HG03139 (cell line): ENCODE measurements around the gene NRF1.
"Not testable (repeated sequence)": the region's sequence is repeated elsewhere in the genome, so short reads cannot be mapped to it uniquely, and the experiment has no call there.

Experiments
- ATAC-seq: cut with Tn5 transposase; IDR thresholded peaks from one replicate; pipeline ENCODE4 v1.9.1; 2021; ENCODE audit not compliant: unreplicated experiment

Gene NRF1

DNA sequence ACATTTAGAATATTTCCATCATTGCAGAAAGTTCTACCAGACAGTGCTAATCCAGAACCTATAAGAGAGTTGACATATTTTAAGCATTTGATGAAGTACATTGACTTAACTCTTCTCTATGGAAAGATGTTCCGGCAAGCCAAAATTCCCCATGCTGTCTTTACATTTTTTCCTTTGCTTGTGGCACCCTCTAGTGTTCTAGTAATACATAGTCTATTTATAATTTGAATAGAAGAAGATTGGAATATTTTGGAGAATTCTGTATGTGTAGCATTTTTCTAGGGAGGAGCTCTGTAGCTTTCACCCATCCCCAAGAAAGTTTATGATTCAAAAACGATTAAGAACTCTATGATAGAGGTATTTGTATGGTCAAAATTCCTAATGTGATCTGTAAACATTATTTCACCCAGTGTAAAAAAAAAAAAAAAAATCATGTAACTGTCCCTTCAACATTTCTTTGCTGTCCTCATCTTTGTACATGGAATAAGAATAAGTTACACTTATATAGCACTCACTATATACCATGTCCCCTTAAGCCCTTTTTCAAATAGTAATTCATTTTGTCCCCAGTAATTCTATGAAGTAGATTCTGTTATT lies 33.2 kb downstream of the NRF1 start:
- ATAC-seq, result no peak

DNA sequence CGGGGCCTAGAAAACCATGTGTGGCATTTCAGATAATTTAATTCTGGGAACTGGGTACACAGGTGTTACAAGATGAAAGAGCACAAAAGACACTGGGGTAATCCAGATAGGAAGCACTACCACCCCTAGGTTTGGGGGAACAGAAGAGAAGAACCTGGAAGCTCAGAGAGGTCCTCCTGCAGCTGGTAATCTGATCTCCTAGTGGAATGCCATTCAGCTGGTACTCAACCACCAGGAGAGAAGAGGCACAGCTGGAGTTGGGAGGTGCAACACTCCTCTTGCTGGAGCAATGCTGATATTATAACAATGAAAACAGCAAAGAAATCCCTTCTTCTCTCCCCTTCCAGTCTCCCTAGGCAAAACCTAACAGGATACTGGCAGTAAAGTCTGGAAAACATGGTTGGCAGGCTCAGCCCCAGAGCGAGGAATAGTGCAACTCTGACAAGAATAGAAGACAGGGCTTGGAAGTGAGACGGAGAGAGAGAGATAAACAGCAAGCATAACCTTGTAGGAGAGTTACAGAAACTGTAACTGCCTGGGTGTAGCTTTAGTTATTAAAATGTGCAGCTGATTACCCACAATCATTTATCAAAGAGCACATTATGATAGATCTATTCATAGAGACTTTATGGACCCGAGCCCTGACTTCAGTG lies 35.0 kb downstream of the NRF1 start:
- ATAC-seq, result no peak

DNA sequence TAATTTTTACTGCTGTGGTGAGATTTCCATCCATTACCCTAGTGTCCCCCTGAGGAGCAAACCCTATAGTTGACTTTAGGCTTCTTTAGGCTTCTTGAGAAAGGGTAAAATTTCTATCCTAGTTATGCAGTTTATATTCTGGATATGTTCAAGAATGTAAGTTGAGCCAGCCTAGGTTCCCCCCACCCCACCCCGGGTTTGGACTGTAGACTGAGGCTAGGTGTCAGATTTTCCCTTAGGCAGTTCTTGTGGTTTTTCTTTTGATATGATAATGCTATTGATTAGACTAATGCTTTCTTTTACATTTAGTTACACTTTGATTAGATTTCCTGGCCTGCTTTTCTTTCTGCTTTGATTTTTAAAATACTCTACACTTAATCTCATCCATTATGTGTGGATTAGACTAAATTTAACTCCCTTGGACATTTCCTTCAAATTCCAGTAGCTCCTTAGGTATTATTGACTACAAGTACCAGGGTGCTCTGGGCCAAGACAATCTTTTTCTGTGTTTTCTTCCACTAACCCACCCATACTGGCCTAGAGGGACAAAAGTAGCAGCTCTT lies 37.7 kb downstream of the NRF1 start:
- no peak for ATAC-seq

DNA sequence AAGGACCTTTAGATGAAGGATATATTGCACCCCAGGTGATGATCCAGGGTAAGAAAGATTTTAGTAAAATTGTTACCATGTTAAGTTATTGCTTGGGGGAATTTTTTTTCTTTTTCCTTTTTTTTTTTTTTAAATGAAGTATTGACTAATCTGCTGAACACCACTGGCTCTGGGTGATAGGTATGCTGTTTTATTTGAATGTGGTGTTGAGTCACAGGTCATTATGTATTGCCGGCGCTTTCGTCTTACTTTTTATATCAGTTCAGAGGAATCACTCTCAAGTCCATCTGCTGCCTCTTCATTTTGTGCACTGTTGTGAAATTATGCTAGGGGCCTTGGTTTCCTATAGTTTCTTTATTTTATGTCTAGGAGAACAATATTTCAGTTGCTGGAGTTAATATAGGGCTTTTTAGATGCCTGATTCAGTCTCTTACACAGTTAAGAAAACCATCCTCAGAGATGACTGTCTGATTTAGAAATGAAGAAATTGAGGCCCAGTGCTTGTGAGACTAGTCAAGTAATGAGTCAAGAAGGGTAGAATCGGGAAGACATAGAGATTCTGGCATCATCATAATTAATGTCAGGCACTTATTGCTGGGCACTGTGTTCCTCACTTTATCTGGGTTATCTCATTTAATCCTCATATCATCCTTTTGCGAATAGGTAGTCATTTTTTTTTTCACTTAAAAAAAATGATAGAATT lies 38.7 kb downstream of the NRF1 start:
- ATAC-seq, result no peak

DNA sequence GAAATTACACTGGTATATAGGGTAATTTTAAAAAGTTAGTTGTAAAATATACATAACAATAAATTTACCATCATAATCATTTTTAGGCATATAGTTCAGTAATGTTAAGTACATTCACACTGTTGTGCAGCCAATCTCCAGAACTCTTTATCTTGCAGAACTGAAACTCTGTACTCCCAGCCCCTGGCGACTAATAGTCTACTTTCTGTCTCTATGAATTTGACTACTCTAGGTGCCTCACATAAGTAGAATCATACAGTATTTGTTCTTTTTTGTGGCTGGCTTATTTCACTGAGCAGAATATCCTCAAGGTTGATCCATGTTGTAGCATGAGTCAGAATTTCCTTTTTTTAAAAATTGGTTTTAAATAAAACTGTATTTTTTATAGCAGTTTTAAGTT lies 41.4 kb downstream of the NRF1 start:
- ATAC-seq, result no peak

DNA sequence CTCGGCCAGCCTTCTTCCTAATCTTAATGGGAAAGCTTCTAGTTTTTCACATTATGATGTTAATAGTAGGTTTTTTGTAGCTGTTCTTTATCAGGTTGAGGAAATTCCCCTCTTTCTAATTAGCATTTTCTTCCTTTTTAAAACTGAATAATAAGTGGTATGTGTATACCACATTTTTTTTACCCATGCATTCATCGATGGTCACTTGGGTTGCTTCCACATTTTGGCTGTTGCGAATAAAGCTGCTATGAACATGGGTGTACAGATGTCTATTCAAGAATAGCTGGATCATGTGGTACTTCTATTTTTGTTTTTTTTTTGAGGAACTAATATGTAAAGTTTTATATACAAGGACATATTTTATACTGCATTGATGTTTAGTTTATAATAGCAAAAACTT lies 44.3 kb downstream of the NRF1 start:
- ATAC-seq, result no peak

DNA sequence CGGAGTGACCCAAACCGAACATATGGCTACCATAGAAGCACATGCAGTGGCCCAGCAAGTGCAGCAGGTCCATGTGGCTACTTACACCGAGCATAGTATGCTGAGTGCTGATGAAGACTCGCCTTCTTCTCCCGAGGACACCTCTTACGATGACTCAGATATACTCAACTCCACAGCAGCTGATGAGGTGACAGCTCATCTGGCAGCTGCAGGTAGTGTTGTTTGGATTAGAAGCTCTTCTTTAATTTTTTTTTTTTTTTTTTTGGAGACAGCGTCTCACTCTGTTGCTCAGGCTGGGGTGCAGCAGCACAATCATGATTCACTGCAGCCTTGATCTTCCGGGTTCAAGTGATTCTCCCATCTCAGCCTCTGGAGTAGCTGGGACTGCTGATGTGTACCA lies 45.8 kb downstream of the NRF1 start:
- ATAC-seq, result no peak

DNA sequence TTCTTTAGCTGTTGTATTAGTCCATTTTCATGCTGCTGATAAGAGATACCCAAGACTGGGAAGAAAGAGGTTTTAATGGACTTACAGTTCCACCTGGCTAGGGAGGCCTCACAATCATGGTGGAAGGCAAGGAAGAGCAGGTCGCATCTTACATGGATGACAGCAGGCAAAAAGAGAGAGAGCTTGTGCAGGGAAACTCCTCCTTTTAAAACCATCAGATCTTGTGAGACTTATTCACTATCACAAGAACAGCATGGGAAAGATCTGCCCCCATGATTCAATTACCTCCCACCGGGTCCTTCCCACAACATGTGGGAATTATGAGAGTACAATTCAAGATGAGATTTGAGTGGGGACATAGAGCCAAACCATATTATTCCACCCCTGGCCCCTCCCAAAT lies 48.4 kb downstream of the NRF1 start:
- ATAC-seq, result not testable (repeated sequence)

DNA sequence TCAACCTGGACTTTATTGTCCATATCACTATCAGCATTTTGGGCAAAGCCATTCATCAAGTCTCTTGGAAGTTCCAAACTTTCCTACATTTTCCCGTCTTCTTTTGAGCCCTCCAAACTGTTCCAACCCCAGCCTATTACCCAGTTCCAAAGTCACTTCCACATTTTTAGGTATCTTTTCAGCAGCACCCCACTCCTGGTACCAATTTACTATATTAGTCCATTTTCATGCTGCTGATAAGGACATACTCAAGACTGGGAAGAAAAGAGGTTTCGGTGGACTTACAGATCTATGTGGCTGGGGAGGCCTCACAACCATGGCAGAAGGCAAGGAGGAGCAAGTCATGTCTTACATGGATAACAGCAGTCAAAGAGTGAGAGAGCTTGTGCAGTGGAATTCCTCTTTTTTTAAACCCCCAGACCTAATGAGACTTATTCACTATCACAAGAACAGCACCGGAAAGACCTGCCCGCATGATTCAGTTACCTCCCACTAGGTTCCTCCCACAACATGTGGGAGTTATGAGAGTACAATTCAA lies 50.2 kb downstream of the NRF1 start:
- no peak for ATAC-seq

DNA sequence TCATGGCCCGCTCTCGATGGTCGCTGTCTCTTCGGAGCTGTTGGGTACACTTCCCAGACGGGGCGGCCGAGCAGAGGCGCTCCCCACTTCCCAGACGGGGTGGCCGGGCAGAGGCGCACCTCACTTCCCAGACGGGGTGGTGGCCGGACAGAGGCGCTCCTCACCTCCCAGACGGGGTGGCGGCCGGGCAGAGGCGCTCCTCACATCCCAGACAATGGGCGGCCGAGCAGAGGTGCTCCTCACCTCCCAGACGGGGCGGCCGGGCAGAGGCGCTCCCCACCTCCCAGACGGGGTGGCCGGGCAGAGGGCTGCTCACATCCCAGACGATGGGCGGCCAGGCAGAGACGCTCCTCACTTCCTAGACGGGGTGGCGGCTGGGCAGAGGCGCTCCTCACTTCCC lies 51.7 kb downstream of the NRF1 start:
- not testable (repeated sequence) for ATAC-seq

DNA sequence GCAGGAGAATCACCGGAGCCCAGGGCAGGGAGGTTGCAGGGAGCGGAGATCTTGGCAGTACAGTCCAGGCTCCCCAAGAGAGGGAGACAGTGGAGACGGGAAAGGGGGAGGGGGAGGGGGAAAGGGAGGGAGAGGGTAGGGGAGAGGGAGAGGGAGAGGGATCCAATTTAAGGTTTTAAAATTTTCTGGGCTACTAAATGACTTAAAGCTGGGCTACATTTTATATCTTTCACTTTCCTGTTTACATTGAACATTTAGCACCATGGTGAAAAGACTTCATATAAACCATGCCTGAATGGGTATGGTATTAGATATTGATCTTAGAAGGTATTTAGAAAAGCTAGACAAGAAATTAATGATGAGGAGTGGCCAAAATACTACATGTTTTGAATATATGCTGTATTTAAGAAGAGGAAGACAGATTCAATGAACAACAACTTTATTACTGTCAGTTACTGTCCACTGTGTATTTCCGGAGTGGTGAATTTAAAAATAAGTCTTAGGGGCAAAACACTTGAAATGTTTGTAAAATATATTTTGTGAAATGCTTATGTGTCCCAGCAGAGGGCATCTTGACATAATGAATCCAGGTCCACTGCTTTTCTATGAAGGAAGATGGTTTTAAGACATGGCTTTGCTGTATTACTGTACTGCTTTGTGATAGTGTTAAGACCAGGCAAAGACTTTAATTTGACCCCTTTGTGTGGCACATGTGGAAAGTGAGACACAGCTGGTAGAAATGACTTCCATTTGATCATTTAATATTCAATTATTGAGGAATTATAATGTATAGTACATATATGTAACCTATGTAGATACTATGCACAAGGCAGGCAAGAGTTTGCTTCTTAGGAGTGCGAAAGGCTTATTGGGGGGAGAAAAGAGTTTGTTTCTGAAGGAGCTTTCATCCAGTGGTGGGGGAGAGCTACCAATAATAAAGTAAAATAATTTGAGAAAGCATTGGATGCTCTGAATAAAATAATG lies 52.8 kb downstream of the NRF1 start:
- ATAC-seq, result no peak

DNA sequence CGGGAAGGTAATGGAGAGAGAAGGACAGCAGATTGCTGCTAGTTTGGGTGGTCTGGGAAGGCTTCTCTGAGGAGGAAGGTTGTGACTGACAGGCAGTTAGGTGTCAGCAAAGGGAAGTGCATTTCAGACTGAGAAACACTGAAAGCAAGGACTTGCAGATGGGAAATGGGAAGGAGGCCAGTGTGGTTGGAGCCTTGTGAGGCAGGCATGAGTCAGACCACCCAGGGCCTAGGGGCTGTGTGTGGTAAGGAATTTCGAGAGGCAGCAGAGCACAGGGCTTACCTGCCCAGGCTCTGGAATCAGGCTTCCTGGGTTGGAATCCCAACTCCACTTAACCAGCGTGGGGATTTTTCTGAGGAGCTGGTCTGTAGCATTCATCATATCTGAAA lies 53.5 kb downstream of the NRF1 start:
- ATAC-seq, result no peak

DNA sequence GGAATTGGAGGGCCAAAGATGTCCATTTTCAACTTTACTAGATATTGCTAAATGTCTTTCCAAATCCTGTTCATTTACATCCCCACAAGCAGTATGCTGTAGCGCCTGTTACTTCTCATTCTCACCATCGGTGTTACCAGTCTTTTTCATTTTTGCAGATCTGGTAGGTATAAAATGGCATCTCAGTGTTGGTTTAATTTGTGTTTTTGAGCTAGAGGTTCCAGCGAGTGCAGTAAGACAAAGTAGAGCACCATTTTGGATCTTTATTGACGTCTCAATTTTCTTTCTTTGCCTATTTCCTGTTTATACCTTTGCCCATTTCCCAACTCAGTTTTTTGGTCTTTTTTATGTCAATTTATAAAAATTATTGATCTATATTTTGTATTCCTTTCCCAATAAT lies 55.6 kb downstream of the NRF1 start:
- ATAC-seq, result no peak

DNA sequence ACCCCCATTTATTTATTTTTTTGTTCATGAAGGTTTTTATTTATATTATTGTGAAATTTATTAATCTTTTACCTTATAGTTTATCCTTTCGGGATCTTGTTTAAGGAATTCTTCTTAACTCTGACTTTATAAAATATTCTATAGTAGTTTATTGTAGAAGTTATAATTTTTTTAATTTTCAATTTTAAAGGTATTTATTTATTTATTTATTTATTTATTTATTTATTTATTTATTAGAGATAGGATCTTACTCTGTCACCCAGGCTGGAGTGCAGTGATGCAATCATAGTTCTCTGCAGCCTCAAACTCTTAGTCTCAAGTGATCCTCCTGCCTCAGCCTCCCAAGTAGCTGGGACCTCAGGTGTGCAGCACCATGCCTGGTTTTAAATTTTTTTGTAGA lies 56.0 kb downstream of the NRF1 start:
- no peak for ATAC-seq

DNA sequence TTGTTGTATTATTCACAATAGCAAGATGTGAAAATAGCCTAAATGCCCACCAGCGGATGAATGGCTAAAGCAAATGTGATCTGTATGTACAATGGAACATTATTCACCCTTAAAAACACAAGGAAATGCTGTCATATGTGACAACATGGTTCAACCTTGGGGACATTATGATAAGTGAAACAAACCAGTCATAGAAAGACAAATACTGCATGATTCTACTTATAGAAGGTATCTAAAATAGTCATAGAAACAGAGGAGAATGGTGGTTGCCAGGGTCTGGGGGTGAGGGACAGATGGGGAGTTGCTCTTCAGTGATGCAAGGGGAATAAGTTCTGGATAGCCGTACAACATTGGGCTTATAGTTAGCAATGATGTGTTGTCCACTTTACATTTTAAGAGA lies 58.4 kb downstream of the NRF1 start:
- ATAC-seq, result no peak

DNA sequence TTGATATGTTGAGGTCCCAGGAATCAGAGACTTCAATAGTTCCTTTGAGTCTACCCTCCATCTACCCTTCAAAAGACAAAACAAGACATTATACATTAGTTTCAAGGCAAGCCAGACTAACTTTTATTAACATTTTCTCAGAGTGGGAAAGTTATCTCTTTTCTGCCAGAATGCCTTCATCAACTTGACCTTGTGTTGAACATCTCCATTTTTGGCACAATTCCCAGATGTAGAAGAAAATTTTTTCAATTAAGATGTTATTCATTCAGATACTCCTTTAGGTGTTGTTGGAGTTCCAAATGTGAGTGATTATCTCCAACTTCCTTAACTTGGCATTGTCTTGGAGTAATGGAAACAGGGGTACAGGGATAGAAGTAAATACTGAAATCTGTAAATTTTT lies 59.1 kb downstream of the NRF1 start:
- ATAC-seq, result no peak

DNA sequence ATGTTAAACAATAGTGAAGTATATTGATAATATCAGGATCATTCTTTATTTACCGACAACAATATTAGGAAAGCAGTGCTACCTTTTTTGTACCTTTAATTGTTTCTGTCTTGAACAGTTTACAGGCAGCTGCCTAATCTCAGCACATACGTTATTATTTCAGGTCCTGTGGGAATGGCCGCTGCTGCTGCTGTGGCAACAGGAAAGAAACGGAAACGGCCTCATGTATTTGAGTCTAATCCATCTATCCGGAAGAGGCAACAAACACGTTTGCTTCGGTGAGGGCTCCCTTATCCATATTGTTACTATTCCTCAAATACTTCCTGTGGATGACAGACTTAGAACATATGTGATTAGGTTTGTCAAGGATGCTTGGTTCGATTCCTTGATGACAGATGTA lies 59.7 kb downstream of the NRF1 start:
- no peak for ATAC-seq

DNA sequence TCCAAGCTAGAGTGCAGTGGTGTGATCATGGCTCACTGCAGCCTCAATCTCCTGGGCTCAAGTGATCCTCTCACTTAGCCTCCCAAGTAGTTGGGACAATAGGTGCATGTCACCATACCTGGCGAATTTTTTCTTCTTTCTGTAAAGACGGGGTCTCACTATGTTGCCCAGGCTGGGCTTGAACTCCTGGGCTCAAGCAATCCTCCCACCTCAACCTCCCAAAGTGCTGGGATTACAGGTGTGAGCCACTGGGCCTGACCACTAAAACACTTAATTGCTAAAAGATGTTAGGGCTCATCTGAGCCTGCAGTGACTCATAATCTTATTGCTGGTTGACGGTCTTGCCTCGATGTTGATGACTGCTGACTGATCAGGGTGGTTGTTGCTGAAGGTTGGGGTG lies 63.0 kb downstream of the NRF1 start:
- not testable (repeated sequence) for ATAC-seq

DNA sequence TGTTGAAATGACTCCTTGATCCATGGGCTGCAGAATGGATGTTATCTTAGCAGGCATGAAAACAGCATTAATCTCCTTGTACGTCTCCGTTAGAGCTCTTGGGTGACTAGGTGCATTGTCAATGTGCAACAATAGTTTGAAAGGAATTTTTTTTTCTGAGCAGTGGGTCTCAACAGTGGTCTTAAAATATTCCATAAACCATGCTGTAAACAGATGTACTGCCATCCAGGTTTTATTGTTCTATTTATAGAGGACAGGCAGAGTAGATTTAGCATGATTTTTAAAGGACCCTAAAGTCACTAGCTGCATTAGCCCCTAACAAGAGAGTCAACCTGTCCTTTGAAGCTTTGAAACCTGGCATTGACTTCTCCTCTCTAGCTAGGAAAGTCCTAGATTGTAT lies 64.0 kb downstream of the NRF1 start:
- no peak for ATAC-seq

DNA sequence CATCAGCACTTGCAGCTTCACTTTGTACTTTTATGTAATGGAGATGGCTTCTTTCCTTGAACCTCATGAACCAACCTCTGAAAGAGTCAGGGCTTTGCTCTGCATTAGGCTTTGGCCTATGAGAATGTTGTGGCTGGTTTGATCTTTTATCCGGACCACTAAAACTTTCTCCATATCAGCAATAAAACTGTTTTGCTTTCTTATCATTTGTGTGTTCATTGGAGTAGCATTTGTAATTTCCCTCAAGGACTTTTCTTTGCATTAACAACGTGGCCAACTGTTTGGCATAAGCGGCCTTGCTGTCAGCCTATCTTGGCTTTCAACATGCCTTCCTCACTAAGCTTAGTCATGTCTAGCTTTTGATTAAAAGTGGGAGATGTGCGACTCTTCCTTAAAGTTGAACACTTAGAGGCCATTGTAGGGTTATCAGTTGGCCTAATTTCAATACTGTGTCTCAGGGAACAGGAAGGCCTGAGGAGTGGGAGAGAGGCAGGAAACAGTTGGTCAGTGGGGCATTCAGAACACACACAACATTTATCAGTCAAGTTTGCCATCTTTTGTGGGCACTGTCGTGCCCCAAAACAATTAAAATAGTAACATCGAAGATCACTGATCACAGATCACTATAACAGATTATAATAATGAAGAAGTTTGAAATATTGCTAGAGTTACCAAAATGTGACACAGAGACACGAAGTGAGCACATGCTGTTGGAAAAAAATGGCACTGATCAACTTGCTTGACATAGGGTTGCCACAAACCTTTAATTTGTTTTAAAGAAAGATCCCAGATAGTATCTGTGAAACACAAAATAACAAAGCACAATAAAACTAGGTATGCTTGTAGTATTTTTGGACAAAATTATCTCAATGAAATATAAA lies 64.7 kb downstream of the NRF1 start:
- ATAC-seq, result no peak
